Ovary (tissue), 3 donors: Measurements from ENCODE around the gene RUFY3.

Experiments used
- CTCF ChIP-seq, 3 donors: fragments of 450-650 bp in 2 of 3; fragments of 200-600 bp in 1 of 3; IDR thresholded peaks; one replicate each; pipeline versions ENCODE4 v1.5.1 to v1.8.0; 2016 to 2022; ENCODE audit warnings: antibody characterized with exemption in 3 of 3, mild to moderate bottlenecking in 1 of 3
- EP300 ChIP-seq: sonication (generic); formaldehyde crosslinking; IDR thresholded peaks from one replicate; pipeline ENCODE4 v1.6.1; 2017; ENCODE audit warnings: antibody characterized with exemption
- POLR2A ChIP-seq: fragments of 450-650 bp; IDR thresholded peaks from one replicate; pipeline ENCODE4 v1.6.1; 2017; ENCODE audit warnings: antibody characterized with exemption, mild to moderate bottlenecking, moderate library complexity
- donor health status: DM: no; HTN: no; CAD: no.

- TF ChIP-seq EP300 (no peak), CTCF (IDR thresholded peaks at IDR 0.05) (no peak), POLR2A (no peak)
Observed at GRCh38 chr4:70746179-70746839, 24.5 kb downstream of the RUFY3 start.
